A673 (cell line): Measurements from ENCODE around the gene MRPS21. TPM values are rescaled to one million over a fixed set of nuclear protein-coding genes. Genes with fewer than 3 reads are reported as not detected.
A peak's percentile ranks its signal among the peaks of the same experiment; 100 is the strongest.

Experiments used
- BruUV-seq: library from RNA; stranded (reverse); fragments of 400-500 nt; replicated peaks from 2 replicates; lab custom pipeline; 2021; lab: Mats Ljungman, UMichigan
- CTCF ChIA-PET: fragments of 300-600 bp; sonication (Branson Sonifier 250); formaldehyde crosslinking; loops from one replicate; lab custom pipeline; 2022; ENCODE audit warnings: antibody characterized with exemption; lab: Charles Lee
- POLR2A ChIA-PET: fragments of 300-600 bp; sonication (Branson Sonifier 250); formaldehyde crosslinking; loops from one replicate; lab custom pipeline; 2022; ENCODE audit warnings: antibody characterized with exemption; ENCODE audit not compliant: low non-redundant PET; lab: Charles Lee
- DNase-seq: peaks from one replicate; pipeline ENCODE4 v3.0.0-alpha.2; 2015; ENCODE audit warnings: low spot score
- H3K27ac ChIP-seq: fragments of 200-600 bp; sonication (generic); 2 replicates; pipeline ENCODE4 v1.5.1; 2016; ENCODE audit warnings: mixed run types, low read depth, mild to moderate bottlenecking, mixed read lengths, antibody characterized with exemption, low read length; ENCODE audit not compliant: poor library complexity, severe bottlenecking
- H3K27me3 ChIP-seq: fragments of 200-600 bp; sonication (generic); replicated peaks from 2 replicates; pipeline ENCODE4 v1.6.1; 2017; ENCODE audit warnings: mixed run types, low read depth, mild to moderate bottlenecking, mixed read lengths, antibody characterized with exemption, low read length; ENCODE audit not compliant: insufficient read depth, poor library complexity
- H3K36me3 ChIP-seq: fragments of 200-600 bp; sonication (generic); 2 replicates; pipeline ENCODE4 v1.6.1; 2016; ENCODE audit warnings: mixed run types, mild to moderate bottlenecking, mixed read lengths, antibody characterized with exemption, low read length; ENCODE audit not compliant: insufficient read depth, poor library complexity, severe bottlenecking
- H3K4me1 ChIP-seq: fragments of 200-600 bp; sonication (generic); 2 replicates; pipeline ENCODE4 v1.6.1; 2017; ENCODE audit warnings: mixed run types, mild to moderate bottlenecking, mixed read lengths, antibody characterized with exemption, low read length; ENCODE audit not compliant: insufficient read depth, poor library complexity, severe bottlenecking
- H3K4me3 ChIP-seq: fragments of 200-600 bp; sonication (generic); 2 replicates; pipeline ENCODE4 v1.5.1; 2016; ENCODE audit warnings: low read depth, mixed run types, mild to moderate bottlenecking, mixed read lengths, low read length; ENCODE audit not compliant: poor library complexity, severe bottlenecking
- H3K9me3 ChIP-seq: fragments of 200-600 bp; sonication (generic); 2 replicates; pipeline ENCODE4 v1.6.1; 2016; ENCODE audit warnings: mixed run types, low read depth, mild to moderate bottlenecking, mixed read lengths, antibody characterized with exemption, low read length; ENCODE audit not compliant: poor library complexity, severe bottlenecking
- CTCF ChIP-seq: fragments of 300-800, 200-600 bp; sonication (generic); conservative IDR thresholded peaks from 2 replicates; pipeline ENCODE4 v1.5.1; 2017; ENCODE audit warnings: low read depth, mild to moderate bottlenecking, antibody characterized with exemption, low read length, moderate library complexity, mixed read lengths
- EZH2 ChIP-seq: fragments of 200-600 bp; sonication (generic); IDR thresholded peaks from 2 replicates; pipeline ENCODE4 v1.6.1; 2017; ENCODE audit warnings: borderline replicate concordance, low read depth, mild to moderate bottlenecking, mixed read lengths, antibody characterized with exemption, low read length; ENCODE audit not compliant: poor library complexity, severe bottlenecking
- intact Hi-C: fragments of 100-400 bp; cut with micrococcal nuclease; formaldehyde crosslinking; loops from one replicate; pipeline ENCODE4 v1.10.0; 2022; ENCODE audit not compliant: unreplicated experiment
- total RNA-seq: library from RNA; stranded (reverse); gene quantifications from 2 replicates; pipeline ENCODE4 v1.2.3, GENCODE V29; 2021

MRPS21 gene
- total RNA-seq, 1 experiment from 2014 or later, result 96.3 TPM

DNA sequence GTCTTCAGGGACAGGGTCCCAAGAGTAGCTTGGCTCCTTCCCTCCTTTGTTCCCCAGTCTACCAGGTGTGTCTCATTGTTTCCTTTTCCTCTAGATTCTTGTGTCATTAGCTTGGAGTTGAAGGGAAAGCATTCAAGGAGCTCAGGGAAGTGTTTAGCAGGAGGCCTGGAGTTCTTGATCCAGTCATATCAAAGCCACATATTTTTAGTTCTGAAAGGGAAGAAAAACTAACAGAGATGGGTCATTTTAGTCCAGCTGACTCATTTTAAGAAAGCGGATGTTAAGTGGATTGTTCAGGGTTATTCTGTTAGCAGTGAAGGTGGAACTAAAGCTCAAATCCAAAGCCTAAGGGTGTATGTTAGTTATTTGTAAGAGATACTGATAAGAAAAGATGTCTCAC, 20.4 kb upstream of the MRPS21 start:
- intact Hi-C loops, result no loop called here
- H3K4me3 ChIP-seq, result peak overlapping the region; percentile 36
- TF ChIP-seq CTCF, result no peak
- TF ChIP-seq EZH2, result no peak
- CTCF ChIA-PET, result interaction anchor here (1.1 to 1.9 kb wide), 2 partner anchors 8 to 17 kb away, joined by 4 to 8 read pairs; no protein-coding TSS in a partner anchor
- H3K36me3 ChIP-seq, result no peaks in the 10 kb centered on the region
- no peaks in the 10 kb centered on the region for H3K9me3 ChIP-seq
- no peak for DNase-seq
- no peaks in the 10 kb centered on the region for H3K27me3 ChIP-seq
- BruUV-seq, result no TSS peak
- H3K4me1 ChIP-seq, result peaks cover 15% of the 10 kb centered on the region
- POLR2A ChIA-PET, result no interaction called here
- peak overlapping the region; percentile 62 for H3K27ac ChIP-seq

GRCh38 chr1:150280138-150280707, 13.4 kb upstream of the MRPS21 start:
- Histone ChIP-seq H3K27me3 (no peaks in the 10 kb centered on the region), H3K36me3 (no peaks in the 10 kb centered on the region), H3K4me3 (no peak overlapping the region), H3K27ac (no peak overlapping the region), H3K4me1 (peaks cover 19% of the 10 kb centered on the region), H3K9me3 (no peaks in the 10 kb centered on the region)
- DNase-seq, result no peak
- intact Hi-C loops, result no loop called here
- POLR2A ChIA-PET, result no interaction called here
- TF ChIP-seq EZH2 (no peak), CTCF (no peak)
- CTCF ChIA-PET, result interaction anchor here (0.5 kb wide), 1 partner anchor 33 kb away, joined by 3 read pairs; no protein-coding TSS in a partner anchor
- BruUV-seq, result no TSS peak

DNA sequence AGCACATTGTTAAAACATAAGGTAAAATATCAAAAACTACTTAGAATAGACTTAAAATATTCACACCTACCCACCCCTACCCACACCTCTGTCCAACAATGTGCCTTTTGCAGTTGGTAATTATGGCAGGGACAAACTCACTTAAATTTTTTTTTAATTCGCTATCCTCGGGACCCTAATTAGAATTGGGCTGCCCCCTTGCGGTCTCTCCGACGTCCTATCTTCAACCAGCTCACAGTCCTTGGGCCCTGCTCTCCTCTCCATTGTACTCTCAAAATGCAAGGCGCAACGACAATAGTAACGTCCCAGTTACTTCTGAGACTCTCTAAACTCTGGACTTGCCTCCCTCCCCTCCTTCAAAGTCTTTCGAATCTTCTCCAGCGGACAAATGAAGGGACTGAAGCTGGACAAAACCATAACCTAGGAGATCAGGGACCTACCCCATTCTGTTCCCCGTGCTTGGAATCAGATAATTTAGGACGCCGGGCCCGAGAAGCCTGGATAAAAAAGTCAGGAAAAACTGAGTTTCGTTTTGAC, 12.4 kb upstream of the MRPS21 start:
- POLR2A ChIA-PET, result interaction anchor here (0.5 to 0.7 kb wide), 3 partner anchors 211 to 1372 kb away, joined by 3 to 4 read pairs (median 4); no protein-coding TSS in a partner anchor
- Histone ChIP-seq H3K36me3 (no peaks in the 10 kb centered on the region), H3K4me3 (peak overlapping the region; percentile 43), H3K27ac (peak overlapping the region; percentile 21), H3K4me1 (peaks cover 19% of the 10 kb centered on the region), H3K27me3 (no peaks in the 10 kb centered on the region), H3K9me3 (no peaks in the 10 kb centered on the region)
- BruUV-seq, result no TSS peak
- CTCF ChIA-PET, result interaction anchor here (1.0 to 1.3 kb wide), 4 partner anchors 8 to 26 kb away, joined by 4 to 24 read pairs (median 6); partner anchors contain the start of genes APH1A, C1orf54 and CA14
- intact Hi-C loops, result loop anchor here (1.0 kb wide), 1 partner anchor 25 kb away; no protein-coding TSS in a partner anchor
- TF ChIP-seq CTCF (peak; percentile 89), EZH2 (no peak)
- peak; percentile 82 for DNase-seq
